MM.1S (cell line): ENCODE results near the gene YLPM1.

Experiments used
- CTCF ChIP-seq: fragments of 300-600 bp; sonication (generic); IDR thresholded peaks from 2 replicates; pipeline ENCODE4 v1.5.1; 2016; ENCODE audit warnings: antibody characterized with exemption, low read length, mixed read lengths
- EZH2 ChIP-seq: fragments of 300-600 bp; sonication (generic); optimal IDR thresholded peaks from 2 replicates; pipeline ENCODE3; 2017; ENCODE audit warnings: low read depth, mild to moderate bottlenecking, antibody characterized with exemption, low read length, mixed read lengths
- EZH2phosphoT487 ChIP-seq: fragments of 300-600 bp; sonication (generic); IDR thresholded peaks from 2 replicates; pipeline ENCODE4 v1.6.1; 2018; ENCODE audit warnings: antibody characterized with exemption, low read length

GRCh38 chr14:74786796-74787315 lies 23.7 kb downstream of the YLPM1 start:
- TF ChIP-seq CTCF = no peak
- no peak for TF ChIP-seq EZH2
- TF ChIP-seq EZH2phosphoT487 = no peak
